ENCODE results near the gene SRCAP.

SRCAP gene

GRCh38 chr16:30698816-30699614, at the start of gene SRCAP:
Gene SRCAP, plus strand, starts transcription at chr16:30699171. Its CDS starts 1,654 bp downstream, at chr16:30700825.
- peak; percentile 86 for DNase-seq

- DNase-seq: peak; percentile 26
Measured at GRCh38 chr16:30649725-30650368, 49.1 kb upstream of the SRCAP start.

GRCh38 chr16:30650369-30651123, 48.4 kb upstream of the SRCAP start, which contains the start of gene PRR14:
Gene PRR14, plus strand, starts transcription at chr16:30650960. Its CDS starts 686 bp downstream, at chr16:30651646.
- peak; percentile 95 for DNase-seq

- DNase-seq: peak; percentile 73
Measured at GRCh38 chr16:30651124-30652004, 47.6 kb upstream of the SRCAP start.

- no peak for DNase-seq
Measured at GRCh38 chr16:30652005-30652296, 47.0 kb upstream of the SRCAP start.

- DNase-seq: no peak
Measured at GRCh38 chr16:30652718-30653117, 46.3 kb upstream of the SRCAP start.

GRCh38 chr16:30654856-30655255, 44.1 kb upstream of the SRCAP start:
- DNase-seq: no peak

GRCh38 chr16:30655815-30656347, 43.1 kb upstream of the SRCAP start:
- no peak for DNase-seq

GRCh38 chr16:30656388-30656787, 42.6 kb upstream of the SRCAP start:
- DNase-seq: no peak

GRCh38 chr16:30656974-30657865, 41.8 kb upstream of the SRCAP start:
- no peak for DNase-seq

- peak; percentile 100 for DNase-seq
Measured at GRCh38 chr16:30657866-30658730, 40.9 kb upstream of the SRCAP start, which contains the start of gene FBRS. Gene FBRS, plus strand, starts transcription at chr16:30658431. Its CDS starts 1,088 bp downstream, at chr16:30659519.

- no peak for DNase-seq
Measured at GRCh38 chr16:30658731-30659506, 40.1 kb upstream of the SRCAP start.

- peak; percentile 50 for DNase-seq
Measured at GRCh38 chr16:30659507-30660423, 39.2 kb upstream of the SRCAP start.

GRCh38 chr16:30660424-30661261, 38.3 kb upstream of the SRCAP start:
- DNase-seq: peak; percentile 67

- no peak for DNase-seq
Measured at GRCh38 chr16:30662449-30662848, 36.5 kb upstream of the SRCAP start.

GRCh38 chr16:30663038-30663437, 35.9 kb upstream of the SRCAP start:
- DNase-seq: no peak

GRCh38 chr16:30663820-30664219, 35.2 kb upstream of the SRCAP start:
- DNase-seq: no peak

Data from stimulated activated CD4-positive, alpha-beta T cell treated with anti-CD3 and anti-CD28 coated beads, Interleukin-12 subunit alpha, Interleukin-12 subunit beta, amount 100 ng/mL, for 4 hours (primary cell).